Neuronal stem cell (in vitro differentiated cells): ENCODE results near the gene CCDC175.

Source experiments
- DNase-seq: peaks from one replicate; pipeline ENCODE4 v3.0.0-alpha.2; 2013; ENCODE audit warnings: low spot score
- H2AFZ ChIP-seq: one replicate; pipeline ENCODE4 v1.6.1; 2013; ENCODE audit warnings: mild to moderate bottlenecking, low read length, inconsistent platforms
- H2AK5ac ChIP-seq: 2 replicates; pipeline ENCODE4 v1.6.1; 2013; ENCODE audit warnings: low read depth, mild to moderate bottlenecking, inconsistent platforms, low read length, moderate library complexity, mixed read lengths
- H2BK120ac ChIP-seq: 2 replicates; pipeline ENCODE4 v1.6.1; 2013; ENCODE audit warnings: low read depth, mild to moderate bottlenecking, inconsistent platforms, low read length, moderate library complexity, mixed read lengths
- H2BK12ac ChIP-seq: one replicate; pipeline ENCODE4 v1.6.1; 2013; ENCODE audit warnings: low read length, inconsistent platforms
- H2BK15ac ChIP-seq: 2 replicates; pipeline ENCODE4 v1.6.1; 2013; ENCODE audit warnings: mild to moderate bottlenecking, low read length, inconsistent platforms, mixed read lengths
- H2BK5ac ChIP-seq: one replicate; pipeline ENCODE4 v1.6.1; 2013; ENCODE audit warnings: inconsistent platforms, mild to moderate bottlenecking, low read length, moderate library complexity
- H3K14ac ChIP-seq: one replicate; pipeline ENCODE4 v1.6.1; 2013; ENCODE audit warnings: low read length, inconsistent platforms
- H3K18ac ChIP-seq: 2 replicates; pipeline ENCODE4 v1.6.1; 2013; ENCODE audit warnings: low read length, inconsistent platforms
- H3K23ac ChIP-seq: 2 replicates; pipeline ENCODE4 v1.6.1; 2013; ENCODE audit warnings: low read depth, mild to moderate bottlenecking, mixed read lengths, low read length, inconsistent platforms; ENCODE audit not compliant: poor library complexity
- H3K27ac ChIP-seq: replicated peaks from 3 replicates; pipeline ENCODE4 v1.5.1; 2013; ENCODE audit warnings: low read length, inconsistent platforms
- H3K27me3 ChIP-seq, 3 experiments: 2 replicates each; pipeline ENCODE4 v1.6.1; 2013; ENCODE audit warnings: low read length in 3 of 3, mild to moderate bottlenecking in 2 of 3, inconsistent platforms in 1 of 3, low read depth in 1 of 3, mixed read lengths in 1 of 3, moderate library complexity in 1 of 3; ENCODE audit not compliant: control insufficient read depth in 3 of 3, insufficient read depth in 3 of 3
- H3K36me3 ChIP-seq, 2 donors: replicated peaks in 1 of 2; 2 replicates each; pipeline ENCODE4 v1.6.1; 2013; ENCODE audit warnings: low read length in 2 of 2; ENCODE audit not compliant: control insufficient read depth in 2 of 2, insufficient read depth in 2 of 2
- H3K4ac ChIP-seq: 2 replicates; pipeline ENCODE4 v1.6.1; 2013; ENCODE audit warnings: inconsistent platforms, mild to moderate bottlenecking, low read length, moderate library complexity
- H3K4me1 ChIP-seq, 2 donors: 1 replicate in 1 of 2; 2 replicates in 1 of 2; pipeline ENCODE4 v1.6.1; 2013; ENCODE audit warnings: low read length in 2 of 2, low read depth in 1 of 2; ENCODE audit not compliant: control insufficient read depth in 2 of 2, insufficient read depth in 1 of 2
- H3K4me2 ChIP-seq: one replicate; pipeline ENCODE4 v1.6.1; 2013; ENCODE audit warnings: mild to moderate bottlenecking, low read length, inconsistent platforms; ENCODE audit not compliant: insufficient read depth, poor library complexity, severe bottlenecking
- H3K4me3 ChIP-seq, 2 donors: 2 replicates each; pipeline ENCODE4 v1.5.1; 2013; ENCODE audit warnings: low read length in 2 of 2, mild to moderate bottlenecking in 2 of 2, inconsistent platforms in 1 of 2, moderate library complexity in 1 of 2
- H3K79me1 ChIP-seq: one replicate; pipeline ENCODE4 v1.6.1; 2013; ENCODE audit warnings: low read depth, mild to moderate bottlenecking, inconsistent platforms, low read length, moderate library complexity
- H3K9ac ChIP-seq: one replicate; pipeline ENCODE4 v1.6.1; 2013; ENCODE audit warnings: mild to moderate bottlenecking, low read depth, low read length, inconsistent platforms; ENCODE audit not compliant: poor library complexity
- H3K9me3 ChIP-seq, 2 donors: replicated peaks in 1 of 2; 2 replicates each; pipeline versions ENCODE3 to v1.6.1; 2013; ENCODE audit warnings: low read length in 2 of 2, mild to moderate bottlenecking in 2 of 2, inconsistent platforms in 1 of 2, low read depth in 1 of 2, mixed read lengths in 1 of 2, moderate library complexity in 1 of 2; ENCODE audit not compliant: control insufficient read depth in 2 of 2, insufficient read depth in 1 of 2
- H4K8ac ChIP-seq: one replicate; pipeline ENCODE4 v1.6.1; 2013; ENCODE audit warnings: low read depth, mild to moderate bottlenecking, inconsistent platforms, low read length, moderate library complexity
- H4K91ac ChIP-seq: one replicate; pipeline ENCODE4 v1.6.1; 2013; ENCODE audit warnings: low read length, low read depth, mild to moderate bottlenecking, inconsistent platforms; ENCODE audit not compliant: poor library complexity
- WGBS, 2 donors: extraction: QIAGEN DNeasy Blood & Tissue Kit; methylation state at CpG; one replicate each; pipeline ENCODE4 v1.1.7; 2013; ENCODE audit warnings: missing lambda C conversion rate in 2 of 2, mixed read lengths in 1 of 2; ENCODE audit not compliant: insufficient read length in 2 of 2, insufficient replicate concordance in 1 of 2; ENCODE audit errors: extremely low coverage in 2 of 2; 5-methylcytosine and 5-hydroxymethylcytosine counted together

Gene CCDC175

DNA sequence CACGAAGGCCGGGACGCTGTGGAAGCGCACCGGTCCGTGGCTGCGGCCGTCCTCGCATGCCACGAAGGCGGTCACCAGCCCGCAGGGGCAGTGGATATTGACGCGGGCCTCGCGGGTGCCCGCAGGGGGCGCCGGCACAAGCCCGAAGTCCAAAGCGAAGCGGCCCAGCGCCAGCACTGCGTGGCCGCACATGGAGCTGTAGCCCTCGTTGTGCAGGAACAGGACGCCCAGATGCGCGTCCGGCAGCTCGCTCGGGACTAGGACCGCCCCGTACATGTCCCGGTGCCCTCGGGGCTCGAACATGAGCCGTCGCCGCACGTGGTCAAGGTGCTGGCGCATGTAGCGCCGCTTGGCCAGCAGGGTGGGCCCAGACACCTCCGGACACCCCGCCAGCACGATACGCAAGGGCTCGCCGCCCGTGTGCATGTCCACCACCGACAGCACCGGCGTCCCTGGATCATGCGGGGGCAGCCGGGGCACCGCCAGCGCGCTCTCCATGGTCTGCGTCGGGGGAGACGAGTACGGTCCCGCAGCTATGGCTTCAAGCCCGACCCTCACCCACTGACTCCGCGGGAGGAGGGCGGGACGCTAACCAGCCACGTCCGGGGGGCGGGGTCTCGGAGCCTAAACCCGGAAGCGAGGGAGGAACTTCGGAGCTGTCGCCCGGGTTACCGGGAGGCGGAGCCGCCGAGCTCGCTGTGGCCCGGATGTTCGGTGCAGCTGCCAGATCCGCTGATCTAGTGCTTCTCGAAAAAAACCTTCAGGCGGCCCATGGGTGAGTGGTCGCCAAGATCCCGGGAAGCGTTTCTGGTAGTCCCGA, 92.6 kb downstream of the CCDC175 start, which contains the start of the genes JKAMP and L3HYPDH:
Gene JKAMP (plus strand): TSS at position 699 of the 820 bp plus-strand sequence. CDS start 73 bp downstream, at position 772.
Gene L3HYPDH (minus strand): TSS at position 590 of the 820 bp plus-strand sequence. CDS start 92 bp downstream, at position 498.
- Histone ChIP-seq H2AK5ac (no peak within 1 kb of the TSS), H3K4me1 (peaks cover 4 to 8% of the 10 kb centered on the region in 2 donors), H3K9me3 (peaks cover 0 to 7% of the 10 kb centered on the region in 2 donors), H3K23ac (peak within 1 kb of the TSS; percentile 99), H2BK120ac (no peak within 1 kb of the TSS), H3K36me3 (peaks cover 5 to 38% of the 10 kb centered on the region in 2 donors), H2BK5ac (peak within 1 kb of the TSS; percentile 94), H3K18ac (peak within 1 kb of the TSS; percentile 99), H3K27me3 (peaks cover 0 to 2% (median 0%) of the 10 kb centered on the region in 3 experiments), H3K27ac (peak within 1 kb of the TSS; percentile 94), H2AFZ (peak within 1 kb of the TSS; percentile 98), H3K4ac (peak within 1 kb of the TSS; percentile 32), H4K8ac (peak within 1 kb of the TSS; percentile 72), H2BK12ac (peak within 1 kb of the TSS; percentile 73), H3K4me3 (peak within 1 kb of the TSS; percentile 70 to 99), H3K9ac (peak within 1 kb of the TSS; percentile 98), H2BK15ac (peak within 1 kb of the TSS; percentile 98), H3K14ac (peak within 1 kb of the TSS; percentile 100), H3K79me1 (peaks cover 9% of the 10 kb centered on the region), H4K91ac (peak within 1 kb of the TSS; percentile 92), H3K4me2 (peak within 1 kb of the TSS; percentile 90)
- no CpG with 5 or more reads among the region's 92 CpGs for WGBS, 2 donors
- peak; percentile 96 for DNase-seq

GRCh38 chr14:59483363-59483762, 93.2 kb downstream of the CCDC175 start:
- H2BK5ac ChIP-seq = no peak overlapping the region
- peak overlapping the region; percentile 92 for H4K91ac ChIP-seq
- H3K4me3 ChIP-seq = peak overlapping the region; percentile 70 to 99
- WGBS, 2 donors = no CpG with 5 or more reads among the region's 16 CpGs
- H4K8ac ChIP-seq = no peak overlapping the region
- peak overlapping the region; percentile 90 for H3K4me2 ChIP-seq
- H3K23ac ChIP-seq = peak overlapping the region; percentile 99
- H3K36me3 ChIP-seq = peaks cover 2 to 38% of the 10 kb centered on the region in 2 donors
- peaks cover 4 to 8% of the 10 kb centered on the region in 2 donors for H3K4me1 ChIP-seq
- no peak overlapping the region for H2AK5ac ChIP-seq
- peak overlapping the region; percentile 98 for H2AFZ ChIP-seq
- H3K14ac ChIP-seq = peak overlapping the region; percentile 100
- H3K4ac ChIP-seq = no peak overlapping the region
- no peak overlapping the region for H3K27ac ChIP-seq
- H3K79me1 ChIP-seq = peaks cover 9% of the 10 kb centered on the region
- peaks cover 0 to 7% of the 10 kb centered on the region in 2 donors for H3K9me3 ChIP-seq
- H2BK120ac ChIP-seq = no peak overlapping the region
- peak overlapping the region; percentile 98 for H3K9ac ChIP-seq
- no peak for DNase-seq
- H3K27me3 ChIP-seq = peaks cover 0 to 2% (median 0%) of the 10 kb centered on the region in 3 experiments
- H2BK15ac ChIP-seq = no peak overlapping the region
- peak overlapping the region; percentile 99 for H3K18ac ChIP-seq
- H2BK12ac ChIP-seq = peak overlapping the region; percentile 73

GRCh38 chr14:59482541-59483331, 93.9 kb downstream of the CCDC175 start:
- Histone ChIP-seq H3K14ac (no peak overlapping the region), H3K4ac (no peak overlapping the region), H4K8ac (no peak overlapping the region), H3K4me1 (peaks cover 4 to 8% of the 10 kb centered on the region in 2 donors), H2BK5ac (no peak overlapping the region), H4K91ac (no peak overlapping the region), H2BK12ac (no peak overlapping the region), H2BK120ac (no peak overlapping the region), H3K79me1 (peaks cover 9% of the 10 kb centered on the region), H3K4me3 (peak overlapping the region in 1 of 2 donors; percentile 70), H3K4me2 (no peak overlapping the region), H3K23ac (no peak overlapping the region), H3K36me3 (peaks cover 4 to 37% of the 10 kb centered on the region in 2 donors), H2BK15ac (no peak overlapping the region), H3K9me3 (peaks cover 0 to 7% of the 10 kb centered on the region in 2 donors), H3K9ac (no peak overlapping the region), H2AK5ac (no peak overlapping the region), H2AFZ (no peak overlapping the region), H3K27ac (no peak overlapping the region), H3K18ac (no peak overlapping the region), H3K27me3 (peaks cover 0 to 2% (median 0%) of the 10 kb centered on the region in 3 experiments)
- no peak for DNase-seq
- no CpG with 5 or more reads among the region's 6 CpGs for WGBS, 2 donors
